ENCODE measurements around the gene CD300E. TPM values are rescaled to one million over a fixed set of nuclear protein-coding genes. Genes with fewer than 3 reads are reported as not detected.

Gene CD300E
- total and polyA plus RNA-seq, 2 donors (not counting 1 experiment from before 2014, with no cell fraction given): 0.10 to 0.92 TPM

DNA sequence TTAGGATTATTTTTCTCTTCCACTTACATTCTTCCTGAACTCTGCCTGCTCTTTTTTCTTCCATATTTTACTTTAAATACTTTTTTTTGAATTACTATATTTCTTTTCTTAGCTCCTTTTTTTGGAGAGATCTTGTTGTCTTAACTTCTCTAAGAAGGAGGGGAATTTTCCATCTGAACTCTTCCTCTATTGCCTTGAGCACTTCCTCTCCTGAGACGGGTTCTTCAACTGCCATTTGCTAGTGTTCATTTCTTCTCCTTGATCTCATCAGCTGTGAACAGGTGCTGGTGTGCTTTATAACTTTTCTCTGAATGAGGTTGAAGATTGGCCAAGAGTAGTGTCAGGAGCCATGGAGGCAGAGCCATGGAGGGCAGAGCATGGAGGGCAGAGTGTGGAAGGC, 16.3 kb downstream of the CD300E start:
- Histone ChIP-seq H3K9ac (ENCODE audit: low read length) (no peak overlapping the region), H3K9me3 (ENCODE audit: control extremely low read depth in 1 of 3, control insufficient read depth in 2 of 3, insufficient read depth in 1 of 3, low read length in 2 of 3) (peaks cover 0 to 16% (median 3%) of the 10 kb centered on the region in 3 donors), H3K79me2 (ENCODE audit: control insufficient read depth, insufficient read depth, low read length) (no peaks in the 10 kb centered on the region), H2AFZ (ENCODE audit: insufficient read depth, low read depth, low read length, poor library complexity, severe bottlenecking) (no peak overlapping the region), H3K27me3 (replicated peaks in 1 of 4; ENCODE audit: control extremely low read depth in 1 of 4, control insufficient read depth in 3 of 4, insufficient read depth in 4 of 4, low read length in 3 of 4) (peaks cover 0 to 20% (median 4%) of the 10 kb centered on the region in 4 experiments), H4K20me1 (ENCODE audit: control insufficient read depth, insufficient read depth, low read length, poor library complexity, severe bottlenecking) (no peaks in the 10 kb centered on the region), H3K4me1 (ENCODE audit: control insufficient read depth in 2 of 2, insufficient read depth in 2 of 2, low read length in 2 of 2) (peaks cover 37 to 39% of the 10 kb centered on the region in 2 donors), H3K27ac (ENCODE audit: low read length in 2 of 2) (no peak overlapping the region), H3K4me2 (replicated peaks; ENCODE audit: low read depth, low read length, poor library complexity, severe bottlenecking) (no peak overlapping the region), H3K36me3 (replicated peaks in 1 of 2; ENCODE audit: control extremely low read depth in 1 of 2, control insufficient read depth in 1 of 2, extremely low read depth in 1 of 2, insufficient read depth in 2 of 2, low read length in 1 of 2) (no peaks in the 10 kb centered on the region), H3K4me3 (ENCODE audit: control extremely low read depth in 1 of 5, extremely low read depth in 1 of 5, insufficient read depth in 1 of 5, low read depth in 2 of 5, low read length in 4 of 5) (no peak overlapping the region)
- ChIA-PET POLR2A (no interaction called here), CTCF (interaction anchor here (0.6 kb wide), 1 partner anchor 80 kb away, joined by 3 read pairs; no protein-coding TSS in a partner anchor)
- DNase-seq: no peak
- H3K27ac Mint-ChIP-seq: no peak overlapping the region
- ATAC-seq (ENCODE audit: low read depth): no peak
- TF ChIP-seq EZH2 (IDR thresholded peaks at IDR 0.05; ENCODE audit: borderline replicate concordance, insufficient read depth, low read depth, low read length, poor library complexity, severe bottlenecking) (no peak), CTCF (IDR thresholded peaks at IDR 0.05) (no peak)
- no peaks in the 10 kb centered on the region for H3K9me3 Mint-ChIP-seq (ENCODE audit: insufficient read depth)
- intact Hi-C loops (cut with micrococcal nuclease): no loop called here
- H3K4me1 Mint-ChIP-seq: peaks cover 26% of the 10 kb centered on the region
- H3K27me3 Mint-ChIP-seq: peaks cover 14% of the 10 kb centered on the region
- H3K4me3 Mint-ChIP-seq: no peak overlapping the region
- no CpG with 5 or more reads among the region's 1 CpG for WGBS (ENCODE audit: insufficient coverage)

DNA sequence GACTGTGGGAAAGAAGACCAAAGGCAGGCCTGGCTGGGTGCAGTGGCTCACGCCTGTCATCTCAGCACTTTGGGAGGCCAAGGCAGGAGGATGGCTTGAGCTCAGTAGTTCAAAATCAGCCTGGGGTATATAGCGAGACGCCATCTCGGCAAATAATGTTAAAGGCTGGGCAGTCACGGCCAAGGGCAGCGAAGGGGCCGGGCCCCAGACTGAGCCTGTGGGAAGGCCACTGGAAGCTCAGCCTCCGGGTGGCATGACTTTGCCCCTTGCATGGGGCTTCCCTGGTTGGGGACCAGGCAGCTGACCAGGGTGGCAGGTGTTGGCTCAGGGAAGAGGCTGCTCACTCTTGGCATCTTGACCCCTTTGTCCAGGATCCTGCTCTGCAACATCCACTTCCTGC, 17.5 kb downstream of the CD300E start:
- intact Hi-C loops (cut with micrococcal nuclease): no loop called here
- Histone ChIP-seq H2AFZ (ENCODE audit: insufficient read depth, low read depth, low read length, poor library complexity, severe bottlenecking) (no peak overlapping the region), H3K36me3 (replicated peaks in 1 of 2; ENCODE audit: control extremely low read depth in 1 of 2, control insufficient read depth in 1 of 2, extremely low read depth in 1 of 2, insufficient read depth in 2 of 2, low read length in 1 of 2) (no peaks in the 10 kb centered on the region), H4K20me1 (ENCODE audit: control insufficient read depth, insufficient read depth, low read length, poor library complexity, severe bottlenecking) (no peaks in the 10 kb centered on the region), H3K4me3 (ENCODE audit: control extremely low read depth in 1 of 5, extremely low read depth in 1 of 5, insufficient read depth in 1 of 5, low read depth in 2 of 5, low read length in 4 of 5) (no peak overlapping the region), H3K79me2 (ENCODE audit: control insufficient read depth, insufficient read depth, low read length) (no peaks in the 10 kb centered on the region), H3K4me2 (replicated peaks; ENCODE audit: low read depth, low read length, poor library complexity, severe bottlenecking) (no peak overlapping the region), H3K27ac (ENCODE audit: low read length in 2 of 2) (no peak overlapping the region), H3K9me3 (ENCODE audit: control extremely low read depth in 1 of 3, control insufficient read depth in 2 of 3, insufficient read depth in 1 of 3, low read length in 2 of 3) (peaks cover 0 to 16% (median 3%) of the 10 kb centered on the region in 3 donors), H3K27me3 (replicated peaks in 1 of 4; ENCODE audit: control extremely low read depth in 1 of 4, control insufficient read depth in 3 of 4, insufficient read depth in 4 of 4, low read length in 3 of 4) (peaks cover 0 to 14% (median 3%) of the 10 kb centered on the region in 4 experiments), H3K4me1 (ENCODE audit: control insufficient read depth in 2 of 2, insufficient read depth in 2 of 2, low read length in 2 of 2) (peaks cover 35 to 38% of the 10 kb centered on the region in 2 donors), H3K9ac (ENCODE audit: low read length) (no peak overlapping the region)
- Mint-ChIP-seq H3K4me3 (no peak overlapping the region), H3K27ac (no peak overlapping the region), H3K27me3 (peaks cover 10% of the 10 kb centered on the region), H3K9me3 (ENCODE audit: insufficient read depth) (no peaks in the 10 kb centered on the region), H3K4me1 (peaks cover 27% of the 10 kb centered on the region)
- ChIA-PET CTCF (interaction anchor here (0.7 kb wide), 1 partner anchor 40 kb away, joined by 3 read pairs; no protein-coding TSS in a partner anchor), POLR2A (no interaction called here)
- TF ChIP-seq CTCF (IDR thresholded peaks at IDR 0.05) (no peak), EZH2 (IDR thresholded peaks at IDR 0.05; ENCODE audit: borderline replicate concordance, insufficient read depth, low read depth, low read length, poor library complexity, severe bottlenecking) (no peak)
- no peak for DNase-seq
- no peak for ATAC-seq (ENCODE audit: low read depth)
- 97% methylated on average over 8 of the region's 8 CpGs for WGBS (ENCODE audit: insufficient coverage)

Data from B cell (primary cell).